ENCODE measurements around the gene LAMP5.

GRCh38 chr20:9488063-9488462 is 26.3 kb upstream of the LAMP5 start:
- TF ChIP-seq POLR2A (IDR thresholded peaks at IDR 0.05): no peak
- TF ChIP-seq, protein P1, sequence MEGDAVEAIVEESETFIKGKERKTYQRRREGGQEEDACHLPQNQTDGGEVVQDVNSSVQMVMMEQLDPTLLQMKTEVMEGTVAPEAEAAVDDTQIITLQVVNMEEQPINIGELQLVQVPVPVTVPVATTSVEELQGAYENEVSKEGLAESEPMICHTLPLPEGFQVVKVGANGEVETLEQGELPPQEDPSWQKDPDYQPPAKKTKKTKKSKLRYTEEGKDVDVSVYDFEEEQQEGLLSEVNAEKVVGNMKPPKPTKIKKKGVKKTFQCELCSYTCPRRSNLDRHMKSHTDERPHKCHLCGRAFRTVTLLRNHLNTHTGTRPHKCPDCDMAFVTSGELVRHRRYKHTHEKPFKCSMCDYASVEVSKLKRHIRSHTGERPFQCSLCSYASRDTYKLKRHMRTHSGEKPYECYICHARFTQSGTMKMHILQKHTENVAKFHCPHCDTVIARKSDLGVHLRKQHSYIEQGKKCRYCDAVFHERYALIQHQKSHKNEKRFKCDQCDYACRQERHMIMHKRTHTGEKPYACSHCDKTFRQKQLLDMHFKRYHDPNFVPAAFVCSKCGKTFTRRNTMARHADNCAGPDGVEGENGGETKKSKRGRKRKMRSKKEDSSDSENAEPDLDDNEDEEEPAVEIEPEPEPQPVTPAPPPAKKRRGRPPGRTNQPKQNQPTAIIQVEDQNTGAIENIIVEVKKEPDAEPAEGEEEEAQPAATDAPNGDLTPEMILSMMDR (IDR thresholded peaks at IDR 0.05 in 8 of 11, conservative IDR thresholded peaks at IDR 0.05 in 3 of 11): no peak
- TF ChIP-seq POLR2AphosphoS5 (IDR thresholded peaks at IDR 0.05): no peak
